ENCODE measurements around the gene PRKCA. TPM values are rescaled to one million over a fixed set of nuclear protein-coding genes. Genes with fewer than 3 reads are reported as not detected.

Gene PRKCA
- total and polyA plus RNA-seq, 9 of the 15 experiments (the other 6 are each of a cell fraction or from before 2014, with no cell fraction given), result 3.2 to 33.0 (median 17.8) TPM

DNA sequence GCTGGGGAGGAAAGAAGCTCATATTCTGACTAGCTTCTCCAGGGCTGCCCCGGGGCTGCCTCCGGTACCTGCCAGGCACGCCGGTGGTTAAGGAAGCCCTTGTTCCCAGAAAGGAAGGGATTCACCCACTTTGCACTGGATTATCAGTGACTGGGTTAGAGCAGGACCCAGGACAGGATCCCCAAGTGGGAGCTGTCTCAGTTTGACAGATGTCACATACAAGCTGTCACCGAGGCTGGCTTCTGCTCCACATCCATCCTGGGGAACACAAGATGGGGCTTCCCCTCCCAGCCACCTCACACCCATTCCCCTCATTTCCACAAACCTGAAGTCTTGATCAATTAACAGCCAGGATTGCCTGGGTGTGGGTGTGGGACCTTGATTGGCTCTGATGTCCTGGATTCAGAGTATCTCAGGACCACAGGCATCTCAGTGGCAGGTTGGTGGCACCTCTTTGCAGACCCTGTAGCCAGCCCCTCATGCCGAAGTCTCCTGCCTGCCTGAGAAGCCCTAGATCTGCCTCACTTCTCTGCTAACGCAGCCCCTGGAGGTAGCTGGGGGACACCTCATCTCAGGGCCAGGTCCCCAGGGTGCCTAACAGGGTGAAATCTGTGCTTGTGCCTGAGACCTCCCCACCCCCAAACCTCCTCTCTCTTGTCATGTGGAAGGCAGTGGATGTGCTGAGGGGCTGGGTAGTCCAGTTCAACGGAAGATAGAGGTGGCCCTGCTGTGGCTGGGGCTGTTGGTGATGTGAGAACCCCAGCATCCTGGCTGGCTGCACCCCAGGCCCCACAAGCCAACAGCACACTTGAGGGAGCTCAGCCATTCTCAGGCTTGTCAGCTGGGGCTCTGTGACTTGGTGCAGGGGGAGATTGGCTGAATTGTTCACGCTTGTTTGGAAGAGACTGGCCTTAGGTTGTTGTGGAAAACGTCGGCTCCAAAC is 533.9 kb downstream of the PRKCA start:
- Histone ChIP-seq H3K4me1 (replicated peaks in 1 of 2; ENCODE audit: control insufficient read depth in 2 of 2, insufficient read depth in 2 of 2, low read length in 2 of 2) (peaks cover 0 to 9% of the 10 kb centered on the region in 2 experiments; a peak in 2 of 5 replicates), H3K9ac (ENCODE audit: insufficient read depth in 1 of 2, low read depth in 2 of 2, low read length in 2 of 2) (no peak overlapping the region), H2AFZ (ENCODE audit: low read depth, low read length) (no peak overlapping the region), H3K4me3 (no peak overlapping the region), H3K36me3 (ENCODE audit: control insufficient read depth, insufficient read depth, low read length) (no peaks in the 10 kb centered on the region), H4K20me1 (replicated peaks; ENCODE audit: control insufficient read depth, insufficient read depth, low read length) (peaks cover 24% of the 10 kb centered on the region), H3K27ac (ENCODE audit: extremely low read depth, low read depth, low read length) (no peak overlapping the region), H3K9me3 (replicated peaks; ENCODE audit: control insufficient read depth, insufficient read depth, low read depth, low read length) (no peaks in the 10 kb centered on the region), H3K27me3 (ENCODE audit: control insufficient read depth in 2 of 2, insufficient read depth in 2 of 2, low read length in 2 of 2) (peaks cover 18 to 75% of the 10 kb centered on the region in 2 experiments), H3K79me2 (ENCODE audit: control insufficient read depth, insufficient read depth, low read length) (no peaks in the 10 kb centered on the region), H3K9me1 (ENCODE audit: control insufficient read depth, insufficient read depth, low read length) (no peaks in the 10 kb centered on the region), H3K4me2 (ENCODE audit: insufficient read depth, low read length) (no peak overlapping the region)
- TF ChIP-seq, protein P1, sequence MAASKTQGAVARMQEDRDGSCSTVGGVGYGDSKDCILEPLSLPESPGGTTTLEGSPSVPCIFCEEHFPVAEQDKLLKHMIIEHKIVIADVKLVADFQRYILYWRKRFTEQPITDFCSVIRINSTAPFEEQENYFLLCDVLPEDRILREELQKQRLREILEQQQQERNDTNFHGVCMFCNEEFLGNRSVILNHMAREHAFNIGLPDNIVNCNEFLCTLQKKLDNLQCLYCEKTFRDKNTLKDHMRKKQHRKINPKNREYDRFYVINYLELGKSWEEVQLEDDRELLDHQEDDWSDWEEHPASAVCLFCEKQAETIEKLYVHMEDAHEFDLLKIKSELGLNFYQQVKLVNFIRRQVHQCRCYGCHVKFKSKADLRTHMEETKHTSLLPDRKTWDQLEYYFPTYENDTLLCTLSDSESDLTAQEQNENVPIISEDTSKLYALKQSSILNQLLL (CRISPR knock-in tag; IDR thresholded peaks at IDR 0.05; ENCODE audit: borderline replicate concordance), result no peak
- in situ Hi-C loops (cut with MboI), result no loop called here
- BruUV-seq (replicated peaks), result no TSS peak
- ChIA-PET POLR2A (interaction anchor here (0.6 to 1.2 kb wide), 4 partner anchors 8 to 613 kb away, joined by 3 to 4 read pairs (median 3); no protein-coding TSS in a partner anchor), CTCF (ENCODE audit: low intra/inter-chr PET ratio) (no interaction called here)
- intact Hi-C loops (cut with micrococcal nuclease), result no loop called here
- FAIRE-seq (no peak), DNase-seq (ENCODE audit: extremely low read depth in 1 of 4, low spot score in 3 of 4) (no peak), ATAC-seq (no peak)
- 3% methylated on average over 9 of the region's 11 CpGs for WGBS (ENCODE audit: insufficient coverage, low coverage, missing lambda C conversion rate)

DNA sequence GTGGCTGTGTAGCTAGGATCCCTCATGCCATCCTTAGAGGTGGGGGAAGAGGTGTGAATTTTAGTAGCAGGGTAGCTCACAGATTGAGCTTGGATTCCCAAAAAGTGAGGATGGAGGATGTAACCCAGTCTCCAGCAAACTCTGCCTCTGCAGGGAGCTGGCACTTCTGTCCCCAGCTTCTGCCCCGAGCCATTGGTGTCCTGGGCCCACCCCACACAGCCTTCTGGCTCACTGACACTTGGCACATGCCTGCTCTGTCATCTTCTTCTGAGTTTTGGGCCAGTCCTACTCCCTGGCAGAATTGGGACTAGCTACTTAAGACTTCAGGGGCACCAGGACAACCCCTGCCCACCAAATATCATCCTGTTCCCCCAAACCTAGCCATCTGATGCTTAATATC is 534.8 kb downstream of the PRKCA start:
- no peaks in the 10 kb centered on the region for H3K79me2 ChIP-seq (ENCODE audit: control insufficient read depth, insufficient read depth, low read length)
- ChIA-PET POLR2A (interaction anchor here (0.8 kb wide), 1 partner anchor 614 kb away, joined by 4 read pairs; no protein-coding TSS in a partner anchor), CTCF (ENCODE audit: low intra/inter-chr PET ratio) (no interaction called here)
- H3K9me1 ChIP-seq (ENCODE audit: control insufficient read depth, insufficient read depth, low read length), result no peaks in the 10 kb centered on the region
- peaks cover 18 to 66% of the 10 kb centered on the region in 2 experiments for H3K27me3 ChIP-seq (ENCODE audit: control insufficient read depth in 2 of 2, insufficient read depth in 2 of 2, low read length in 2 of 2)
- no peaks in the 10 kb centered on the region for H3K9me3 ChIP-seq (replicated peaks; ENCODE audit: control insufficient read depth, insufficient read depth, low read depth, low read length)
- WGBS (ENCODE audit: insufficient coverage, low coverage, missing lambda C conversion rate), result 0% methylated on average over 1 of the region's 1 CpG
- intact Hi-C loops (cut with micrococcal nuclease), result no loop called here
- H3K36me3 ChIP-seq (ENCODE audit: control insufficient read depth, insufficient read depth, low read length), result no peaks in the 10 kb centered on the region
- BruUV-seq (replicated peaks), result no TSS peak
- in situ Hi-C loops (cut with MboI), result no loop called here
- FAIRE-seq (no peak), DNase-seq (ENCODE audit: extremely low read depth in 1 of 4, low spot score in 3 of 4) (no peak), ATAC-seq (no peak)
- no peak overlapping the region for H3K27ac ChIP-seq (ENCODE audit: extremely low read depth, low read depth, low read length)
- no peak overlapping the region; a peak in 1 of 4 replicates for H3K9ac ChIP-seq (ENCODE audit: insufficient read depth in 1 of 2, low read depth in 2 of 2, low read length in 2 of 2)
- H3K4me1 ChIP-seq (replicated peaks in 1 of 2; ENCODE audit: control insufficient read depth in 2 of 2, insufficient read depth in 2 of 2, low read length in 2 of 2), result peaks cover 0 to 9% of the 10 kb centered on the region in 2 experiments; a peak in 2 of 5 replicates
- peaks cover 19% of the 10 kb centered on the region for H4K20me1 ChIP-seq (replicated peaks; ENCODE audit: control insufficient read depth, insufficient read depth, low read length)
- no peak overlapping the region for H2AFZ ChIP-seq (ENCODE audit: low read depth, low read length)
- no peak overlapping the region for H3K4me3 ChIP-seq
- no peak overlapping the region for H3K4me2 ChIP-seq (ENCODE audit: insufficient read depth, low read length)
- TF ChIP-seq CEBPG (CRISPR knock-in tag; IDR thresholded peaks at IDR 0.05), result no peak
- TF ChIP-seq CEBPG (tag; conservative IDR thresholded peaks at IDR 0.05 in 1 of 2, IDR thresholded peaks at IDR 0.05 in 1 of 2), result no peak
- TF ChIP-seq ZNF140 (CRISPR knock-in tag; IDR thresholded peaks at IDR 0.05), result no peak
- no peak for TF ChIP-seq MED1 (CRISPR knock-in tag; IDR thresholded peaks at IDR 0.05; ENCODE audit: borderline replicate concordance)
- TF ChIP-seq, protein P2, sequence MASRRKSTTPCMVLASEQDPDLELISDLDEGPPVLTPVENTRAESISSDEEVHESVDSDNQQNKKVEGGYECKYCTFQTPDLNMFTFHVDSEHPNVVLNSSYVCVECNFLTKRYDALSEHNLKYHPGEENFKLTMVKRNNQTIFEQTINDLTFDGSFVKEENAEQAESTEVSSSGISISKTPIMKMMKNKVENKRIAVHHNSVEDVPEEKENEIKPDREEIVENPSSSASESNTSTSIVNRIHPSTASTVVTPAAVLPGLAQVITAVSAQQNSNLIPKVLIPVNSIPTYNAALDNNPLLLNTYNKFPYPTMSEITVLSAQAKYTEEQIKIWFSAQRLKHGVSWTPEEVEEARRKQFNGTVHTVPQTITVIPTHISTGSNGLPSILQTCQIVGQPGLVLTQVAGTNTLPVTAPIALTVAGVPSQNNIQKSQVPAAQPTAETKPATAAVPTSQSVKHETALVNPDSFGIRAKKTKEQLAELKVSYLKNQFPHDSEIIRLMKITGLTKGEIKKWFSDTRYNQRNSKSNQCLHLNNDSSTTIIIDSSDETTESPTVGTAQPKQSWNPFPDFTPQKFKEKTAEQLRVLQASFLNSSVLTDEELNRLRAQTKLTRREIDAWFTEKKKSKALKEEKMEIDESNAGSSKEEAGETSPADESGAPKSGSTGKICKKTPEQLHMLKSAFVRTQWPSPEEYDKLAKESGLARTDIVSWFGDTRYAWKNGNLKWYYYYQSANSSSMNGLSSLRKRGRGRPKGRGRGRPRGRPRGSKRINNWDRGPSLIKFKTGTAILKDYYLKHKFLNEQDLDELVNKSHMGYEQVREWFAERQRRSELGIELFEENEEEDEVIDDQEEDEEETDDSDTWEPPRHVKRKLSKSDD (conservative IDR thresholded peaks at IDR 0.05; ENCODE audit: low read length), result no peak
- TF ChIP-seq CHD1 (IDR thresholded peaks at IDR 0.05; ENCODE audit: low read length), result no peak
- TF ChIP-seq GTF2F1 (IDR thresholded peaks at IDR 0.05; ENCODE audit: low read depth, low read length), result no peak
- TF ChIP-seq TARDBP (IDR thresholded peaks at IDR 0.05), result no peak
- no peak for TF ChIP-seq NFE2L1 (tag; IDR thresholded peaks at IDR 0.05; ENCODE audit: borderline replicate concordance, low read depth)

Measured in K562 (cell line).